Subcutaneous abdominal adipose tissue (tissue), 5 donors: Measurements from ENCODE around the gene KLK14.

Experiments
- H3K27ac ChIP-seq: one replicate; pipeline ENCODE4 v1.7.0; 2013; ENCODE audit warnings: low read depth, mild to moderate bottlenecking, inconsistent platforms, low read length, moderate library complexity
- H3K27me3 ChIP-seq, 5 donors: one replicate each; pipeline ENCODE4 v1.7.0; 2013; ENCODE audit warnings: low read length in 5 of 5, inconsistent platforms in 1 of 5; ENCODE audit not compliant: control insufficient read depth in 5 of 5, insufficient read depth in 4 of 5
- H3K36me3 ChIP-seq, 5 donors: one replicate each; pipeline ENCODE4 v1.7.0; 2013; ENCODE audit warnings: low read length in 5 of 5; ENCODE audit not compliant: control insufficient read depth in 5 of 5, insufficient read depth in 5 of 5
- H3K4me1 ChIP-seq, 5 donors: one replicate each; pipeline ENCODE4 v1.7.0; 2013; ENCODE audit warnings: low read length in 5 of 5, mild to moderate bottlenecking in 3 of 5, moderate library complexity in 1 of 5; ENCODE audit not compliant: control insufficient read depth in 5 of 5, insufficient read depth in 5 of 5
- H3K4me3 ChIP-seq, 5 donors: one replicate each; pipeline ENCODE4 v1.7.0; 2013; ENCODE audit warnings: low read length in 5 of 5, low read depth in 1 of 5
- H3K9ac ChIP-seq, 5 donors: one replicate each; pipeline ENCODE4 v1.7.0; 2013; ENCODE audit warnings: low read length in 5 of 5, mild to moderate bottlenecking in 4 of 5, moderate library complexity in 3 of 5
- H3K9me3 ChIP-seq, 5 donors: one replicate each; pipeline ENCODE4 v1.7.0; 2013; ENCODE audit warnings: low read length in 5 of 5; ENCODE audit not compliant: control insufficient read depth in 5 of 5
- donor health status: healthy.
- donor health status: healthy.
- donor health status: healthy.
- donor health status: healthy.
- donor health status: healthy.

The KLK14 gene

GRCh38 chr19:51078104-51078503 is 4.6 kb downstream of the KLK14 start:
- Histone ChIP-seq H3K9ac (no peak overlapping the region), H3K9me3 (peaks cover 0 to 12% (median 4%) of the 10 kb centered on the region in 5 donors), H3K36me3 (no peaks in the 10 kb centered on the region), H3K27me3 (peaks cover 7 to 16% (median 9%) of the 10 kb centered on the region in 5 donors), H3K27ac (no peak overlapping the region), H3K4me3 (no peak overlapping the region), H3K4me1 (peaks cover 0 to 4% (median 0%) of the 10 kb centered on the region in 5 donors)

- Histone ChIP-seq H3K9me3 (peaks cover 0 to 13% (median 7%) of the 10 kb centered on the region in 5 donors), H3K27ac (no peak overlapping the region), H3K4me3 (no peak overlapping the region), H3K4me1 (peaks cover 0 to 4% (median 0%) of the 10 kb centered on the region in 5 donors), H3K9ac (no peak overlapping the region), H3K36me3 (no peaks in the 10 kb centered on the region), H3K27me3 (peaks cover 0 to 7% (median 5%) of the 10 kb centered on the region in 5 donors)
Observed at GRCh38 chr19:51076631-51077213, 6.0 kb downstream of the KLK14 start.

- Histone ChIP-seq H3K27ac (no peak overlapping the region), H3K9ac (no peak overlapping the region), H3K4me3 (no peak overlapping the region), H3K27me3 (peaks cover 0 to 5% (median 3%) of the 10 kb centered on the region in 5 donors), H3K36me3 (no peaks in the 10 kb centered on the region), H3K9me3 (peaks cover 0 to 13% (median 7%) of the 10 kb centered on the region in 5 donors), H3K4me1 (peaks cover 0 to 4% (median 0%) of the 10 kb centered on the region in 5 donors)
Observed at GRCh38 chr19:51075998-51076397, 6.7 kb downstream of the KLK14 start.

- Histone ChIP-seq H3K36me3 (no peaks in the 10 kb centered on the region), H3K9me3 (peaks cover 0 to 13% (median 7%) of the 10 kb centered on the region in 5 donors), H3K27me3 (peaks cover 0 to 9% (median 6%) of the 10 kb centered on the region in 5 donors), H3K4me1 (no peaks in the 10 kb centered on the region), H3K27ac (no peak overlapping the region), H3K9ac (no peak overlapping the region), H3K4me3 (no peak overlapping the region)
Observed at GRCh38 chr19:51071095-51071405, 11.6 kb downstream of the KLK14 start.

- H3K4me1 ChIP-seq: no peaks in the 10 kb centered on the region
- H3K27me3 ChIP-seq: peaks cover 4 to 14% (median 11%) of the 10 kb centered on the region in 5 donors
- H3K9me3 ChIP-seq: peaks cover 0 to 13% (median 7%) of the 10 kb centered on the region in 5 donors
- H3K4me3 ChIP-seq: no peak overlapping the region
- no peaks in the 10 kb centered on the region for H3K36me3 ChIP-seq
- H3K27ac ChIP-seq: no peak overlapping the region
- no peak overlapping the region for H3K9ac ChIP-seq
Observed at GRCh38 chr19:51070334-51071094, 12.2 kb downstream of the KLK14 start.

- Histone ChIP-seq H3K27ac (no peak overlapping the region), H3K27me3 (peaks cover 4 to 27% (median 26%) of the 10 kb centered on the region in 5 donors), H3K9ac (no peak overlapping the region)
Observed at GRCh38 chr19:51066393-51067186, 16.1 kb downstream of the KLK14 start.

GRCh38 chr19:51065221-51065960 is 17.3 kb downstream of the KLK14 start:
- peaks cover 0 to 6% (median 0%) of the 10 kb centered on the region in 5 donors for H3K4me1 ChIP-seq
- H3K9ac ChIP-seq: no peak overlapping the region
- H3K36me3 ChIP-seq: no peaks in the 10 kb centered on the region
- H3K27me3 ChIP-seq: peaks cover 4 to 32% (median 25%) of the 10 kb centered on the region in 5 donors
- H3K9me3 ChIP-seq: no peaks in the 10 kb centered on the region
- H3K27ac ChIP-seq: no peak overlapping the region
- H3K4me3 ChIP-seq: peak overlapping the region in 2 of 5 donors; percentile 22 to 37

More at GRCh38 chr19:51066393-51067186, 16.1 kb downstream of the KLK14 start:
- Histone ChIP-seq H3K4me1 (peaks cover 0 to 6% (median 0%) of the 10 kb centered on the region in 5 donors), H3K36me3 (no peaks in the 10 kb centered on the region), H3K9me3 (no peaks in the 10 kb centered on the region), H3K4me3 (no peak overlapping the region)

- Histone ChIP-seq H3K27me3 (peaks cover 4 to 38% (median 27%) of the 10 kb centered on the region in 5 donors), H3K4me3 (peak within 1 kb of the TSS in 2 of 5 donors; percentile 22 to 37), H3K27ac (no peak within 1 kb of the TSS)
Observed at GRCh38 chr19:51064534-51065220, 18.0 kb downstream of the KLK14 start, which contains the start of gene KLK13. KLK13 (minus strand) TSS chr19:51065092; CDS start chr19:51065067, 25 bp downstream.

GRCh38 chr19:51063664-51064063 is 19.0 kb downstream of the KLK14 start:
- H3K4me3 ChIP-seq: no peak overlapping the region
- H3K9ac ChIP-seq: no peak overlapping the region
- no peak overlapping the region for H3K27ac ChIP-seq
- H3K4me1 ChIP-seq: peaks cover 0 to 6% (median 0%) of the 10 kb centered on the region in 5 donors
- peaks cover 4 to 38% (median 27%) of the 10 kb centered on the region in 5 donors for H3K27me3 ChIP-seq
- H3K9me3 ChIP-seq: no peaks in the 10 kb centered on the region
- no peaks in the 10 kb centered on the region for H3K36me3 ChIP-seq

More at GRCh38 chr19:51064534-51065220, 18.0 kb downstream of the KLK14 start, which contains the start of gene KLK13:
- Histone ChIP-seq H3K36me3 (no peaks in the 10 kb centered on the region), H3K9me3 (no peaks in the 10 kb centered on the region), H3K4me1 (peaks cover 0 to 6% (median 0%) of the 10 kb centered on the region in 5 donors), H3K9ac (no peak within 1 kb of the TSS)
